HUES48 (cell line): ENCODE results near the gene FOXO3.

Source experiments
- H3K27ac ChIP-seq: one replicate; pipeline ENCODE4 v1.7.0; 2013; ENCODE audit warnings: low read depth, low read length, inconsistent platforms
- H3K27me3 ChIP-seq: 2 replicates; pipeline ENCODE4 v1.6.1; 2013; ENCODE audit warnings: mild to moderate bottlenecking, low read length; ENCODE audit not compliant: control insufficient read depth, insufficient read depth
- H3K36me3 ChIP-seq: 2 replicates; pipeline ENCODE4 v1.6.1; 2013; ENCODE audit warnings: low read length; ENCODE audit not compliant: control insufficient read depth, insufficient read depth
- H3K4me1 ChIP-seq: 2 replicates; pipeline ENCODE4 v1.6.1; 2013; ENCODE audit warnings: mild to moderate bottlenecking, low read length; ENCODE audit not compliant: control insufficient read depth, insufficient read depth
- H3K4me3 ChIP-seq: 2 replicates; pipeline ENCODE4 v1.5.1; 2013; ENCODE audit warnings: mild to moderate bottlenecking, low read depth, low read length
- H3K9ac ChIP-seq: 2 replicates; pipeline ENCODE4 v1.6.1; 2013; ENCODE audit warnings: mild to moderate bottlenecking, low read depth, low read length, moderate library complexity
- H3K9me3 ChIP-seq: 2 replicates; pipeline ENCODE4 v1.6.1; 2013; ENCODE audit warnings: low read length; ENCODE audit not compliant: control insufficient read depth, insufficient read depth

FOXO3 gene

DNA sequence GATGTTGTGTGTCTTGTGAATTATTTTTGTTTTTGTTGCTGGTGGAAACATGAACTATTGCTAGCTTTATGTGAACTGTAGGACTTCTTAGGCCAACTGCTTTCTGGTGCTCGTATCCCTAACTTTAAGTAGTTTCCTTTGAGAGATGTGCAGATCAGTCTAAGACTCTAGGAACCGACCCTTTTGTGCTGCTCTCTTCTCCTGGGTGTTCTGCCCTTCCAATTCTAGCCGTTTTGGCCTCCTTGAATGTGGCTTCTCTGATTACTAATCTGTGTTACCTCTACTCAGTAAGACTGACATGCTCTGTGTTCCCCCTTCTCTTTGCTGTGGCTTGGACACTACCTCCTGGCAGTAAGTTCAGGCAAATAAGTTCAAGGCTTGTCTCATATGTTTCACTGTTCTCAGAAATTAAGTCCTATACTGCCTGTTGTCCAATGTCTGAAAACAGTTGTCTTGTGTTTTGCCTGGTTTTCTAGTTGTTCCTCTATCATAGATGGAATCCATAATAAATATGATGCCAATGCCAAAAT lies 58.0 kb downstream of the FOXO3 start:
- H3K36me3 ChIP-seq, result no peaks in the 10 kb centered on the region
- no peak overlapping the region for H3K4me3 ChIP-seq
- no peak overlapping the region for H3K27ac ChIP-seq
- H3K4me1 ChIP-seq, result peaks cover 11% of the 10 kb centered on the region
- H3K9me3 ChIP-seq, result no peaks in the 10 kb centered on the region
- no peaks in the 10 kb centered on the region for H3K27me3 ChIP-seq
- peak overlapping the region; percentile 21; the same call in 1 of the 2 replicates for H3K9ac ChIP-seq

DNA sequence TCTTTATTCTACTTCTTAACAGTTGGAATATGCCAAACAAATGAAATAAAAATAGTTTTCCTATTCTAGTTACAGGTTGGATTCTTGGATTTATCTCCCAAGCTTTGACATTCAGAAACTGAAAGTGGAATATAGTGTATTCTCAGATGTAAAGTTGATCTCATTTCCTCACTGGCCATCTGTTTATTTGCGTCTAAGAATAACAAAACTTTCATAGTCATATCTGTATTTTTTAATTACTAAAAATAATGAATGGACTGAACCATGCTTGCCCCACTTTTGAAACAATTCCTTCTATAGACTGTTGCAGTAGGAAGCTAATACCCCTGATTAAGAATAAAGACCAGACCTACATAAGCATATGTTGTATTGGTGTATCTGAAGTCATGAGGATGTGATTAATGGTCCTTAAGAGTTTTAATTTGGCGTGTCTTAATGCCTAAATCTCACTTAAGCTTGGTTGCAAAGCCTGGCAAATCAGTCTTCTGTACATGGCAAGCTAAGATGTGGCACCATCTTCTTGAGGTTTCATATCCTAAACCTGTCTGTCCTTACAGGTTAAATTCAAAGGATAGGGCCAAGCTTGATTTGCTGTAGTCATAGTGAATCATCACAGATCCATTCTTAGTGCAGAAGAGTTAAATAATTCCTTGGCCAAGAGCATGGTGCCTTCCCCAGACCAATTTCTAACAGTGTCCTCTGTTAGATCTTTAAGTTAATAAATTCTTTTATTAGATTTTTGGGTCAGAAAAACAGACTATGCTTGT lies 58.9 kb downstream of the FOXO3 start:
- peaks cover 11% of the 10 kb centered on the region for H3K4me1 ChIP-seq
- H3K4me3 ChIP-seq, result no peak overlapping the region
- H3K36me3 ChIP-seq, result no peaks in the 10 kb centered on the region
- no peaks in the 10 kb centered on the region for H3K9me3 ChIP-seq
- no peaks in the 10 kb centered on the region for H3K27me3 ChIP-seq
- no peak overlapping the region for H3K27ac ChIP-seq
- H3K9ac ChIP-seq, result no peak overlapping the region

DNA sequence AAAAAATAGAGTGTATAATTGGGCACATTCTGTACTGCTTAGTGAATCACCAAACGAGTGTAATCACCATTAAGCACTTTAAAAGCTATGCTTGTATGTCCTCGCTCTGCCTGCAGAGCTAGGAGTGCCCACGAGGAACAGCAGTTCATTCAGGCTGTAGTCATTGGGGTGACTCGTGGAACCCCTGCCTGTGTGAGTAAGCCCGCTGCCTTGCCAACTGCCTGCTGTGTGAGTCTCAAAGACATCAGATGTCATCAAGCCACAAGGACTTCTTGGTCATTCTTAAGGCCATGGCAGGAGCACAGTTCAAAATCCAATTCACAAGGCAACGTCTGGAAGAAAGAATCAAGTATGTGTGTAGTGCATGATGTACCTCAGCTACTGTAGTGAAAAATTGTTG lies 60.4 kb downstream of the FOXO3 start:
- H3K27me3 ChIP-seq, result no peaks in the 10 kb centered on the region
- H3K27ac ChIP-seq, result no peak overlapping the region
- H3K36me3 ChIP-seq, result no peaks in the 10 kb centered on the region
- no peak overlapping the region for H3K9ac ChIP-seq
- H3K4me1 ChIP-seq, result peaks cover 18% of the 10 kb centered on the region
- no peak overlapping the region for H3K4me3 ChIP-seq
- no peaks in the 10 kb centered on the region for H3K9me3 ChIP-seq

DNA sequence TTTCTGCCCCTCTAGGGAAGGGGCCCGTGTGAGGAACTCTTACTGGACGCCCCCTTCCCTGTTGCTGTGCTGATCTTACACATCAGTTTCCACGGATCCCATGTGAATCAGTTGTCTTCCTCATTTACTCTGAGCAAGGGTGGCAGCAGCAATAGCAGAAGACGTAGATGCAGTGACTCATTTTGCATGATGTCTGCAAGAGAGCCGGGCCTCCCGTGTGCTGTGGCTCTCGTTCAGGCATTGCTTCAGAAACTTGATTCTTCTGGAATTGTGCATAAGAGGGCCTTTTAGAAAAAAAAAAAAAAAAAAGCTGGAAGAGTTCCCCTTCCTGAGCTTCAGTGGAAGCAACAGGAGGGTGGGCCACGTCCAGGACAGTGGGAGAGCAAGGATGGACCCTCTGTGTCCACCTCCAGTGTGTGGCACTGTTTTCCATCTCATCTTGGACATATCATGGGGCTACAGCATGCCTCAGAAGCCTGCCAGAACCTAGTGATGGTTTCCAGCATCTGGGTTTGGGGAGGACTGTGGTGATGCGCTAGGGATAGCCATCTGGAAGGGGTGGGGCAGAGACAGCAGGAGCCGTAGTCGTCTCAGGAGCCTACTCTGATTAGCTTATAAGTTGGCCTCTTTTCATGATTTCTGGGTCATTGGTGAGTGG lies 62.1 kb downstream of the FOXO3 start:
- Histone ChIP-seq H3K27ac (no peak overlapping the region), H3K9ac (no peak overlapping the region), H3K4me3 (no peak overlapping the region), H3K36me3 (no peaks in the 10 kb centered on the region), H3K4me1 (peaks cover 20% of the 10 kb centered on the region), H3K9me3 (no peaks in the 10 kb centered on the region), H3K27me3 (no peaks in the 10 kb centered on the region)

DNA sequence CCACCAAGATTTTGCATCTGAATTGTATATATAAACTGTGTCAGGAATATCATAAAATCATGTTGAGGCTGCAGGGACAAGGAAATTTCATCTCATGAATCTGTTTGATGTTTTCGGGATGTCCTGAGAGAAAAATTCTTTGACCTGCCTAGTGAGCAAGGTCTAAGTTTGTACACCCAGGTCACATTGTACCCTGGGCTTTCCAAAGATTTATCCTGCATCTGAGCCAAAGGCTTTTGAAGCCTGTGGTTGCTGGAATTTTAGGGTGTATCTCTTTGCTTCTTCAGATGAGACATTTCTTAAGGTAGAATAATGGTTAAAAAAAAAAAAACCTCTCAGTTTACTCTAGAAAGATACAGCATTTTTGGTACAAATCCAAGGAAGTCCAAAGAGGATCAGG lies 63.3 kb downstream of the FOXO3 start:
- no peaks in the 10 kb centered on the region for H3K27me3 ChIP-seq
- H3K4me3 ChIP-seq, result no peak overlapping the region
- H3K9me3 ChIP-seq, result no peaks in the 10 kb centered on the region
- peaks cover 22% of the 10 kb centered on the region for H3K4me1 ChIP-seq
- H3K27ac ChIP-seq, result no peak overlapping the region
- H3K9ac ChIP-seq, result no peak overlapping the region
- H3K36me3 ChIP-seq, result no peaks in the 10 kb centered on the region

DNA sequence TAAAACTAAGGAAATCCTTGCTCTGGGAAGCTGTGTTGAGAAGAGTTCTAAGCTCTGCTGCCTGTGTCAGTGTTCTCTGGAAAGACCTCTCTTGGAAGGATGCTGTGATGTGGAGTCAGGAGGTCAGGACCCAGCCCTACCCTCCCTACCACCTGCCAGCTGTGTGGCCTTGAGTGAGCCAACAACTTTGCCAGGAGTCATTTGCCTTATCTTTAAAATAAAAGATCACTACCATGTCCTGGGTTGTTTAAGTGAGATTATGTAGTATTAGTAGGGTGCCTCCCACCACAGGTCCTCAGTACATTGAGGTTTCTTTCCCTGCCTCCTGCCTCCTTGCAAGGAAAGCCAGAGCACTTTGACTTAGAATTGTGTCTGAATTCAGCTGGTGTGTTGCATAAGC lies 64.9 kb downstream of the FOXO3 start:
- no peaks in the 10 kb centered on the region for H3K9me3 ChIP-seq
- no peaks in the 10 kb centered on the region for H3K27me3 ChIP-seq
- no peak overlapping the region for H3K9ac ChIP-seq
- no peak overlapping the region for H3K27ac ChIP-seq
- no peak overlapping the region for H3K4me3 ChIP-seq
- H3K36me3 ChIP-seq, result no peaks in the 10 kb centered on the region
- H3K4me1 ChIP-seq, result peaks cover 32% of the 10 kb centered on the region

DNA sequence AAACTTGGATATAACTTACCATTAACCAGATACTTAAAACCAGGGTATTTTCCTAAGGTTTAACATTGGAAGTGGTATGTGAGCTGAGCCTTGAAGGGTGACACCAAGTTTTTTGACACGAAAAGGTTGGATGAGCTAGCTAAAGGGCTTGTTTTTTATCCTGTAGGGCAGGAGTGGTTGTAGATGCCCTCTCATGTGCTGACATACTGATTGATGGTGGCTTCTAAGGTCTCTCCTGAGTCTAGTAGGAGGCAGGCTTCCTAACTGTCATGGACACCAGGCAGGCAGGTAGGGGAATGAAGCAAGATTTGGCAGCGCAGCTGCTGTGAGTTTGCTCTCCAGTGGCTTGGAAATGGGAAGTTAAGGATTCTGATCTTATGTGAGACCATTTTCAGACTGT lies 66.1 kb downstream of the FOXO3 start:
- H3K9me3 ChIP-seq, result no peaks in the 10 kb centered on the region
- no peak overlapping the region for H3K4me3 ChIP-seq
- H3K27me3 ChIP-seq, result no peaks in the 10 kb centered on the region
- peaks cover 32% of the 10 kb centered on the region for H3K4me1 ChIP-seq
- H3K36me3 ChIP-seq, result no peaks in the 10 kb centered on the region
- H3K27ac ChIP-seq, result no peak overlapping the region
- no peak overlapping the region; the same call in 1 of the 2 replicates for H3K9ac ChIP-seq

DNA sequence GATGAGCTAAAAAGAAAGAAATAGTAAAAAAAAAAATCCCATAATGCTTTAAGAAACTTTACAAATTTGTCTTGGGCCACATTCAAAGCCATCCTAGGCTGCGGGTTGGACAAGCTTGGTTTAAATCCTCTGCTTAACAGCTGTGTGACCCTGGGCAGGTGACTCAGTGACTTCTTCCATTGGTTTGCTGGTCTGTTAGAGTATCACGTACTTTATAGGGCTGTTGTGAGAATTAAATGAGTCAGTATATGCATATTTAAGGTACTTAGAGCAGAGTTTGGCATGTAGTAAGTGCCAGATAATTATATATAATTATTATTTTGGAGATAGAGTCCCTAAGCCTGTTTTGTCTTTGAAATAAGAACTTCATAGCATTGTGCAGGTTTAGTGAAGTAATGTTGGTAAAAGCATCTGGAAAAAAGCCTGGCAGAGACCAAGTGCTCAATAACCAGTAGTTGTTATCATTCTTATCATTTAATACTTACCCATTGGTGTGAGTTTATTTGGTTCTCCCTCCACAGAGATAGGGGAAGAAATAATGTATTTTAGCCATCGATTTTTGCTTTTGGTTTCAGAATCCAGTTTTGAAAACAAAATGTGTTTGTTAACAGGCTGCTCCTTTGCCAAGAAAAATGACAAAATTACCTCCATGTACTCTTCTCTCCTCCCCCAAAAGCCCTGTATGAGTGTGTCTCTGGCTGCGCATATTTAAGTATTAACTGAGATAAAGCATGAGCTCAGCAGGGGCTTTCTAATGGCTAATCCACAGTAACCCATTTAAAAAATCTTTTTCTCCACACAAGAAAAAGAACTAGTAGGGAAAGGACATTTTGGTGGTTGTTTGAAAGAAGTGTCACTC lies 67.2 kb downstream of the FOXO3 start:
- no peak overlapping the region for H3K27ac ChIP-seq
- no peak overlapping the region for H3K4me3 ChIP-seq
- no peak overlapping the region for H3K9ac ChIP-seq
- peaks cover 35% of the 10 kb centered on the region for H3K4me1 ChIP-seq
- no peaks in the 10 kb centered on the region for H3K27me3 ChIP-seq
- no peaks in the 10 kb centered on the region for H3K9me3 ChIP-seq
- no peaks in the 10 kb centered on the region for H3K36me3 ChIP-seq

DNA sequence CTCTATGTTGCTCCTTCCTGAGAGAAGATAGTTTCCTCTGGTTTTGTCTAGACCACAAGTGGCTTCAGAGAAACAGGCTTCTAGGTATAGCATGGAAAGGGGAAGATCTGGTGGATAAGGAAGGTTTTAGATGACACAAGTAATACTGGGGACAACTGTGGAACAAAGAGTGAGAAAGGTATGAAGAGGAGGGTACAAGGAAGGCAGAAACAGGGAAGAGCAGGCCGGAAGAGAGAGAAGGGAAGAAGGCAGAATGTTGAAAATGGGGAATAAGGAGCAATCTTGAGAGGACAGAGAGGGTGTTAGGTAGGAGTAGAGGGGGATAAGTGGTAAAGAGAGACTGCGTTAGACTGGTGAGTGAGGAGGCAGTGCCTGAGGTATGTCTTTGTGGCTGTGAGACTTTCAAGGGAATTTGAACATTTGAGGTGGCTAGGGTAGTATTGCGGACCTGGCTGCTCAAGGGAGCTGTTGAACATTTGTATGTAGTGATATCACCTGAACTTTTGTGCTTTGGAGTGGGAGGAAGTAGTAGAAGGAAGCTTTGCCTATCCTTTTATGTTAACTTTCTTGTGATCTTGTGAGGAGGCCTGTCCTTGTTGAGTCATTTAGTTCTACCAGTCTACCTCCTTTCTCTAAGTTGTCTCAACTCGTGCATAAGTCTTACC lies 69.5 kb downstream of the FOXO3 start:
- Histone ChIP-seq H3K27ac (no peak overlapping the region), H3K27me3 (no peaks in the 10 kb centered on the region), H3K4me3 (no peak overlapping the region), H3K4me1 (peaks cover 39% of the 10 kb centered on the region), H3K9ac (no peak overlapping the region), H3K36me3 (no peaks in the 10 kb centered on the region), H3K9me3 (no peaks in the 10 kb centered on the region)

DNA sequence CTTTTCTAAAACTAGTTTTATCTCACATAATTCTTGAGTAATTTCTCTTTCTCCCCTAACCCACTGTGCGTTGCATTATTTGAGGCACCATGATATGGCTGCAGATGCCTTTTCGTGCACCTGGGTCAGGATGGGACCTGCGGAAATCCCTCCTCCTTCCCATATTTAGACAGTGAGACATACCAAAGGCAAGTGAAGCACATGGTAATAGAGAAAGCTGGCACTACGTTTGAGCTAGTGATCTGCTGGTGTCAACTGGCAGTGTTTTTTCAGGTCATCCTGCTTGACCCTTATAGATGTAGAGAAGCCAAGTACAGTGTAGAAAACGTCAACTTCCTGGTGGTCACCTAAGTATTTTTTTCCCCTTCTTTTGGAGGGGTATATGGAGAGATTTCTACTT lies 71.7 kb downstream of the FOXO3 start:
- no peak overlapping the region for H3K27ac ChIP-seq
- no peaks in the 10 kb centered on the region for H3K27me3 ChIP-seq
- H3K4me1 ChIP-seq, result peaks cover 41% of the 10 kb centered on the region
- H3K4me3 ChIP-seq, result no peak overlapping the region
- no peaks in the 10 kb centered on the region for H3K36me3 ChIP-seq
- H3K9ac ChIP-seq, result no peak overlapping the region
- H3K9me3 ChIP-seq, result no peaks in the 10 kb centered on the region
